Astrocyte (in vitro differentiated cells and primary cell): ENCODE data around the gene FYN. TPM values are rescaled to one million over a fixed set of nuclear protein-coding genes. Genes with fewer than 3 reads are reported as not detected.

ENCODE experiments used
- DNase-seq: peaks from one replicate; pipeline ENCODE4 v3.0.0-alpha.2; 2010; ENCODE audit warnings: low read depth
- FAIRE-seq: peaks from 2 replicates; lab custom pipeline; 2011; peaks lifted over from hg19 to GRCh38; lab: Jason Lieb, UNC
- H2AFZ ChIP-seq: 2 replicates; pipeline ENCODE4 v1.6.0; 2012; ENCODE audit warnings: low read depth, low read length, inconsistent platforms
- H3K27ac ChIP-seq: 2 replicates; pipeline ENCODE4 v1.5.1; 2011; ENCODE audit warnings: low read depth, low read length, inconsistent platforms
- H3K27me3 ChIP-seq: 2 replicates; pipeline ENCODE4 v1.6.0; 2011; ENCODE audit warnings: low read length, inconsistent platforms; ENCODE audit not compliant: insufficient read depth
- H3K36me3 ChIP-seq: 2 replicates; pipeline ENCODE4 v1.5.1; 2011; ENCODE audit warnings: low read length, inconsistent platforms; ENCODE audit not compliant: insufficient read depth
- H3K4me1 ChIP-seq: 2 replicates; pipeline ENCODE4 v1.5.1; 2011; ENCODE audit warnings: low read length, inconsistent platforms; ENCODE audit not compliant: insufficient read depth
- H3K4me2 ChIP-seq: 2 replicates; pipeline ENCODE4 v1.6.0; 2012; ENCODE audit warnings: low read length, inconsistent platforms
- H3K4me3 ChIP-seq: 2 replicates; pipeline ENCODE4 v1.5.1; 2011; ENCODE audit warnings: low read depth, mild to moderate bottlenecking, low read length, inconsistent platforms; ENCODE audit not compliant: insufficient read depth
- H3K79me2 ChIP-seq: 2 replicates; pipeline ENCODE4 v1.6.0; 2012; ENCODE audit warnings: mild to moderate bottlenecking, low read length, inconsistent platforms; ENCODE audit not compliant: insufficient read depth
- H3K9ac ChIP-seq: 2 replicates; pipeline ENCODE4 v1.6.0; 2012; ENCODE audit warnings: mild to moderate bottlenecking, low read length, inconsistent platforms
- H3K9me3 ChIP-seq: 2 replicates; pipeline ENCODE4 v1.5.1; 2012; ENCODE audit warnings: low read depth, mild to moderate bottlenecking, low read length, inconsistent platforms; ENCODE audit not compliant: insufficient read depth
- H4K20me1 ChIP-seq: 2 replicates; pipeline ENCODE4 v1.6.0; 2012; ENCODE audit warnings: low read length, inconsistent platforms; ENCODE audit not compliant: insufficient read depth
- H3K27ac Mint-ChIP-seq: one replicate; pipeline ENCODE4 v1.8.0; 2021; ENCODE audit warnings: mild to moderate bottlenecking, mixed read lengths; ENCODE audit not compliant: unreplicated experiment
- H3K27me3 Mint-ChIP-seq: one replicate; pipeline ENCODE4 v1.8.0; 2021; ENCODE audit warnings: low read depth, mixed read lengths; ENCODE audit not compliant: unreplicated experiment
- H3K36me3 Mint-ChIP-seq: one replicate; pipeline ENCODE4 v1.8.0; 2021; ENCODE audit warnings: low read depth, mixed read lengths; ENCODE audit not compliant: unreplicated experiment
- H3K4me1 Mint-ChIP-seq: one replicate; pipeline ENCODE4 v1.8.0; 2021; ENCODE audit warnings: low read depth, mixed read lengths; ENCODE audit not compliant: unreplicated experiment
- H3K4me3 Mint-ChIP-seq: one replicate; pipeline ENCODE4 v1.8.0; 2021; ENCODE audit warnings: mild to moderate bottlenecking, moderate library complexity, mixed read lengths; ENCODE audit not compliant: unreplicated experiment
- H3K9me3 Mint-ChIP-seq: one replicate; pipeline ENCODE4 v1.8.0; 2021; ENCODE audit warnings: mild to moderate bottlenecking, mixed read lengths; ENCODE audit not compliant: unreplicated experiment
- CTCF ChIP-seq: IDR thresholded peaks from 2 replicates; pipeline ENCODE4 v1.5.1; 2011; ENCODE audit warnings: low read depth, mild to moderate bottlenecking, inconsistent platforms, low read length, moderate library complexity; ENCODE audit not compliant: insufficient read depth
- EZH2 ChIP-seq: IDR thresholded peaks from 2 replicates; pipeline ENCODE4 v1.6.1; 2012; ENCODE audit warnings: mild to moderate bottlenecking, low read length, inconsistent platforms; ENCODE audit not compliant: insufficient read depth
- total RNA-seq: library from RNA; stranded (reverse); gene quantifications from 2 replicates; pipeline ENCODE4 v1.2.1, GENCODE V29; 2021

The FYN gene
- total RNA-seq, 1 donor from 2014 or later: 167 TPM

GRCh38 chr6:111870742-111871064, 2.5 kb downstream of the FYN start:
- Histone ChIP-seq H3K4me1 (peaks cover 16% of the 10 kb centered on the region), H3K9me3 (no peaks in the 10 kb centered on the region), H4K20me1 (peaks cover 55% of the 10 kb centered on the region), H3K36me3 (no peaks in the 10 kb centered on the region), H3K27me3 (no peaks in the 10 kb centered on the region), H3K9ac (no peak overlapping the region), H3K4me3 (peak overlapping the region; percentile 86), H3K79me2 (peaks cover 66% of the 10 kb centered on the region), H2AFZ (no peak overlapping the region), H3K4me2 (peak overlapping the region; percentile 99), H3K27ac (no peak overlapping the region)
- H3K4me1 Mint-ChIP-seq: peaks cover 30% of the 10 kb centered on the region
- H3K27me3 Mint-ChIP-seq: no peaks in the 10 kb centered on the region
- no peak for FAIRE-seq
- TF ChIP-seq CTCF (no peak), EZH2 (no peak)
- peaks cover 3% of the 10 kb centered on the region for H3K36me3 Mint-ChIP-seq
- no peak for DNase-seq
- no peaks in the 10 kb centered on the region for H3K9me3 Mint-ChIP-seq
- no peak overlapping the region for H3K27ac Mint-ChIP-seq
- peak overlapping the region; percentile 98 for H3K4me3 Mint-ChIP-seq

- Histone ChIP-seq H3K9me3 (no peaks in the 10 kb centered on the region), H3K27me3 (no peaks in the 10 kb centered on the region), H3K79me2 (peaks cover 71% of the 10 kb centered on the region), H3K36me3 (no peaks in the 10 kb centered on the region), H4K20me1 (peaks cover 59% of the 10 kb centered on the region), H3K27ac (no peak overlapping the region), H3K9ac (no peak overlapping the region), H3K4me1 (peaks cover 16% of the 10 kb centered on the region), H3K4me2 (peak overlapping the region; percentile 99), H3K4me3 (peak overlapping the region; percentile 86), H2AFZ (no peak overlapping the region)
- Mint-ChIP-seq H3K9me3 (no peaks in the 10 kb centered on the region), H3K27me3 (no peaks in the 10 kb centered on the region), H3K36me3 (peaks cover 3% of the 10 kb centered on the region), H3K4me1 (peaks cover 30% of the 10 kb centered on the region), H3K4me3 (peak overlapping the region; percentile 98), H3K27ac (no peak overlapping the region)
- no peak for TF ChIP-seq EZH2
- DNase-seq (no peak), FAIRE-seq (no peak)
Observed at GRCh38 chr6:111870051-111870741, 3.1 kb downstream of the FYN start.

- H3K27ac Mint-ChIP-seq: peak overlapping the region; percentile 3
- H3K27me3 Mint-ChIP-seq: no peaks in the 10 kb centered on the region
- H3K36me3 ChIP-seq: no peaks in the 10 kb centered on the region
- no peak overlapping the region for H3K27ac ChIP-seq
- H3K9ac ChIP-seq: no peak overlapping the region
- TF ChIP-seq EZH2 (no peak), CTCF (no peak)
- H3K79me2 ChIP-seq: peaks cover 98% of the 10 kb centered on the region
- no peak overlapping the region for H3K4me2 ChIP-seq
- no peaks in the 10 kb centered on the region for H3K27me3 ChIP-seq
- no peak overlapping the region for H2AFZ ChIP-seq
- peak overlapping the region; percentile 24 for H3K4me3 Mint-ChIP-seq
- no peaks in the 10 kb centered on the region for H3K9me3 Mint-ChIP-seq
- H3K4me1 ChIP-seq: peaks cover 15% of the 10 kb centered on the region
- no peak for FAIRE-seq
- no peak overlapping the region for H3K4me3 ChIP-seq
- H3K4me1 Mint-ChIP-seq: peaks cover 37% of the 10 kb centered on the region
- no peak for DNase-seq
- H3K36me3 Mint-ChIP-seq: peaks cover 5% of the 10 kb centered on the region
- H3K9me3 ChIP-seq: no peaks in the 10 kb centered on the region
- peaks cover 88% of the 10 kb centered on the region for H4K20me1 ChIP-seq
Observed at GRCh38 chr6:111866857-111867256, 6.4 kb downstream of the FYN start.
